Fibroblast of the aortic adventitia (primary cell): Measurements from ENCODE around the gene CCDC159. TPM values are rescaled to one million over a fixed set of nuclear protein-coding genes. Genes with fewer than 3 reads are reported as not detected.

Experiments used
- DNase-seq: peaks from one replicate; pipeline ENCODE4 v3.0.0-alpha.2; 2010; ENCODE audit warnings: low read depth
- H3K4me3 ChIP-seq: 2 replicates; pipeline ENCODE4 v1.5.1; 2011; ENCODE audit warnings: low read depth, mild to moderate bottlenecking, control low read depth, low read length, moderate library complexity
- total RNA-seq: library from RNA; depleted of rRNA; stranded (reverse); fragments of >200 nt; gene quantifications from 2 replicates; pipeline ENCODE4 v1.2.3, GENCODE V29; 2012; ENCODE audit warnings: low replicate concordance
- TF ChIP-seq, protein P1 (sequence below): IDR thresholded peaks from 2 replicates; pipeline ENCODE4 v1.5.1; 2011; ENCODE audit warnings: mild to moderate bottlenecking, low read length, control low read depth, inconsistent platforms; ENCODE audit not compliant: insufficient read depth

CCDC159 gene
- total RNA-seq, 1 donor: 12.2 TPM

DNA sequence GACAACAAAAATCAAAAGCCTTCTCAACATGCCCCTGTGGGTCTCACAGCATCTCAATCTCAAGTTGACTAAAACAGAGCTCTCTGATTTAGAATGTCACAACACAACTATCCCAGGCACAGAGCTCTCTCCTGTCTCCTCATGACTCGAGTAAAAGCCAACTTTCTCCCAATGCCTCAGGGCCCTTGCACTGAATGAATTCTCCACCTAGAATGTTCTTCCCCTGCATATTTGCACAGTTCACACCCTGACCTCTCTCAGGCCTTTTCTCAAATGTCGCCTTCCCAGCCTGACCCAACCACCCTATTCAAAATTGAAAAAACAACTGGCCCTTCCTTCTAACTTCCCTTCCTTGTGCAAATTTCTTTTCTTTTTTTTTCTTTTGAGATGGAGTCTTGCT lies 24.4 kb downstream of the CCDC159 start:
- no peak overlapping the region for H3K4me3 ChIP-seq
- TF ChIP-seq, protein P1, sequence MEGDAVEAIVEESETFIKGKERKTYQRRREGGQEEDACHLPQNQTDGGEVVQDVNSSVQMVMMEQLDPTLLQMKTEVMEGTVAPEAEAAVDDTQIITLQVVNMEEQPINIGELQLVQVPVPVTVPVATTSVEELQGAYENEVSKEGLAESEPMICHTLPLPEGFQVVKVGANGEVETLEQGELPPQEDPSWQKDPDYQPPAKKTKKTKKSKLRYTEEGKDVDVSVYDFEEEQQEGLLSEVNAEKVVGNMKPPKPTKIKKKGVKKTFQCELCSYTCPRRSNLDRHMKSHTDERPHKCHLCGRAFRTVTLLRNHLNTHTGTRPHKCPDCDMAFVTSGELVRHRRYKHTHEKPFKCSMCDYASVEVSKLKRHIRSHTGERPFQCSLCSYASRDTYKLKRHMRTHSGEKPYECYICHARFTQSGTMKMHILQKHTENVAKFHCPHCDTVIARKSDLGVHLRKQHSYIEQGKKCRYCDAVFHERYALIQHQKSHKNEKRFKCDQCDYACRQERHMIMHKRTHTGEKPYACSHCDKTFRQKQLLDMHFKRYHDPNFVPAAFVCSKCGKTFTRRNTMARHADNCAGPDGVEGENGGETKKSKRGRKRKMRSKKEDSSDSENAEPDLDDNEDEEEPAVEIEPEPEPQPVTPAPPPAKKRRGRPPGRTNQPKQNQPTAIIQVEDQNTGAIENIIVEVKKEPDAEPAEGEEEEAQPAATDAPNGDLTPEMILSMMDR: no peak

DNA sequence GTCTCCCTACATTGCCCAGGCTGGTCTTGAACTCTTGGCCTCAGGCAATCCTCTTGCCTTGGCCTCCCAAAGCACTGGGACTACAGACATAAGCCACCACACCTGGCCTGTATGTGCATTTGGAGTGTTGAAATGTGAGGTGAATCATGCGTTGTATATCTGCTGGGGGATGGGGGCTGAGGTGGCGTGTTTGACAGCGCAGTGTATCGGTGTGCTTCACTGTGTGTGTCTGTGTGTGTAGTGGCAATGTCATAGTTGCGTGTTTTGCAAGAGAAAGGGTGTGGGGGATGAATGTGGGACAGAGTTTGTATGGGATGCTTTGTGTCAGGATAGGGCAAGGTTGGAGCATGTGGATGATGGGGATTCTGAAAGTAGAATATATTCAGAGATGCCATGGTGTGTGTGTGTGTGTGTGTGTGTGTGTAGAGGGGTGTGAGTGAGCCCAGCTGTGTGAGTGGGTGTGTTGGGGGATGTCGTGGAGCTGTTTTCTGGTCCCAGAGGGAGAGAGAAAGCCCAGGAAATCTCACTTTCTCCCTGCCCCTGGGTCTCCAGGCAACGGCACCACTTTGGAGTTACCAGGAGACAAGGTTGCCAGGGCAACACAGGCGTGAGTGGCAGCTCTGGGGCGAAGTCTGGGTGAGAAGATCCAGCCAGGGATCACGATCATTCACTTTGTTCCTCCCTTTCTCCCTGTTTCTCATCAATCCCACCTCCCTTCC lies 27.0 kb downstream of the CCDC159 start:
- DNase-seq: peak; percentile 22
- no peak overlapping the region for H3K4me3 ChIP-seq
- TF ChIP-seq, protein P1: no peak

More for the DNA sequence above, 24.4 kb downstream of the CCDC159 start:
- no peak for DNase-seq

GRCh38 chr19:11373885-11374432 lies 27.6 kb downstream of the CCDC159 start:
- TF ChIP-seq, protein P1: no peak
- H3K4me3 ChIP-seq: peak overlapping the region; percentile 84
- no peak for DNase-seq

DNA sequence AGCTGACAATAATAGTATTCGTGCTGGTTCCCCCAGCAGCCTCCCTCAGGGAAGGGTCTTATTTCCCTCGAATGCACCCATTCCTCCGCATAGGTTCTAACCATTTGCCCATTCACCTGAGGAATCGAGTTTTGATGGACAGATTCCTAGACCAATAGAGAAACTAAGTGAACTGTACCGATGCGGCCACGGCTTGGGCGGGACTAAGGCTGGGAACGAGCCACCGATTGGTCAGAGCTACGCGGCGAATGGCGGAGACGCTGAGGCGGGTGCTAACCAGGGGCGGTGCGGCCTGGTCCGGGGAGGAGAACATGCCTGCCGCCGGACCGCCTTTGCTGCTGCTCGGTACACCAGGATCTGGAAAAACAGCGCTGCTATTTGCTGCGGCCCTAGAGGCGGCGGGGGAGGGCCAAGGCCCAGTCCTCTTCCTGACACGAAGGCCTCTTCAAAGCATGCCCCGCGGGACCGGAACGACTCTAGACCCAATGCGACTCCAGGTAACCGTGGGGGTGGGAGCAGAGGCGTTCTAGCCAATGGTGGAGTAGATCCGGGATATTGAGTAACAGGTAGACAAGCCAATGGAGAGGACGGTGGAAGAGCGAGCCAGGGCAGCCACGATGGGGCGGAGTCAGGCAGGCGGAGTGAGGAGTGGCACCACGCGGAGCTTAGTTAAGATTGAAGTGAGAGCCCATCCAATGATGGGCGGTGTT lies 28.3 kb downstream of the CCDC159 start, which contains the start of gene SWSAP1:
Gene SWSAP1 (plus strand): TSS at position 234 of the 710 bp plus-strand sequence. CDS start 15 bp downstream, at position 249.
- DNase-seq: peak; percentile 100
- TF ChIP-seq, protein P1: no peak
- H3K4me3 ChIP-seq: peak within 1 kb of the TSS; percentile 84

- no peak for DNase-seq
- TF ChIP-seq, protein P1: no peak
- H3K4me3 ChIP-seq: peak overlapping the region; percentile 65
Measured at GRCh38 chr19:11375143-11375948, 29.0 kb downstream of the CCDC159 start.

DNA sequence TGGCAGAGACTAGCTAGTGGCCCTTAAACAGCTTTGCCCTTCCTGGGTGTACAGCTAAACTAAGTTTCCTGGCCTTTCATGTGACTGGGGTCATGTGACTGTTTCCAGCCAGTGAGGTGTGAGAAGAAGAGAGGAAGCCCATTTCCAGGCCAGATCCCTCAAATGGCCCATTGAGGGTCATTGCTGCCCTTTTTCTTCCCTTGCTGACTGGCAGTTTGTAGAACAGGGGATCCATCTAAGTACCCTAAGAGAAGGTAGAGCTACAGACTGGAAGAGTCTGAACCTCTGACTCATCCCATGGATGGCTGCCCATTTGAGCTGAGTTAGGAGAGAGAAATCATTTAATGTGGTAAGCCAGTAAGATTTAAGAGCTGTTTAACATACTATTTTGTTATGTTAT lies 30.9 kb downstream of the CCDC159 start:
- DNase-seq: peak; percentile 91
- TF ChIP-seq, protein P1: no peak
- no peak overlapping the region for H3K4me3 ChIP-seq
